GM04503 (cell line): Measurements from ENCODE around the gene GRK4.
A peak's percentile ranks its signal among the peaks of the same experiment; 100 is the strongest.
"Not testable (repeated sequence)": the region's sequence is repeated elsewhere in the genome, so short reads cannot be mapped to it uniquely, and the experiment has no call there.

Experiments used
- DNase-seq: peaks from one replicate; pipeline ENCODE4 v3.0.0-alpha.2; 2012; ENCODE audit warnings: low read depth

GRK4 gene

DNA sequence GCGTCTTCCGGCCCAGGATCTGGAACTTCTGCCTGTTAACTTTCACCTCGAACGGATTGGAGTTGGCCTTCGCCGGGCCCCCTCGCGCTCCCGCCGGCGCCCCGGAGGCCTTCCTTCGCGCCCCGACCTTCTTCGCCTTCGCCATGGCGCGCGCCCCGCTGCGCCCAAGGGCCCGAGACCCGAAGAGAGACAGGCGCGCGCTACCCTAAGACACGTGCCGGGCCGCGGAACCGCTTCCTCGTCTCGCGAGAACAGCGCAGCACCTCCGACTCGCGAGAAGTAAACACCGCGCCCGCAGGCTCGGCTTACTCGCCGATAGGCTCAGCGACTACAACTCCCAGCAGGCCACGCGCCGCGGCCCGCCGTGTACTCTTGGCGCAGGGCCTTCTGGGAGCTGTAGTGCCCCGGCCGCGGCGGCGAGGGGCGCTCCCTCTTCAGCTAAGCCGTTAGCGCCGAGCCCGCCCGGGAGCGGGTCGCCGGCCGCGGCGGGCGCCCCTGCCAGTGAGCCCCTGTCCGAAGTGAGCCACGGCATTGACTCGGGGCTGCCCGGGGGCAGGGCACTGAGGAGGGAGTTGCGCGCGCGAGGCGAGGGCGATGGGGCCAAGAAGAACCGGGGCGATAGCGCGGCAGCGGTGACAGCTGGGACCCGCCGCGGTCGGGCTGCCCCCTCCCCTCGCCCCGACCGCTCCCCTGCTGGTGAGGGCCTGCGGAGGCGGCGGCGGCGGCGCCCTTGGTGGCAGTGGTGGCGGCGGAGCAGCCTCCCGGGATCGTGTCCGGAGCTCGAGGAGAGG is at the start of gene GRK4, which contains the start of gene NOP14:
TSS of gene GRK4 (plus strand) at position 397 of the 791 bp plus-strand sequence. CDS start 500 bp downstream, outside the sequence.
TSS of gene NOP14 (minus strand) at position 232 of the 791 bp plus-strand sequence. CDS start at position 145, 87 bp downstream.
- DNase-seq: peak; percentile 84

DNA sequence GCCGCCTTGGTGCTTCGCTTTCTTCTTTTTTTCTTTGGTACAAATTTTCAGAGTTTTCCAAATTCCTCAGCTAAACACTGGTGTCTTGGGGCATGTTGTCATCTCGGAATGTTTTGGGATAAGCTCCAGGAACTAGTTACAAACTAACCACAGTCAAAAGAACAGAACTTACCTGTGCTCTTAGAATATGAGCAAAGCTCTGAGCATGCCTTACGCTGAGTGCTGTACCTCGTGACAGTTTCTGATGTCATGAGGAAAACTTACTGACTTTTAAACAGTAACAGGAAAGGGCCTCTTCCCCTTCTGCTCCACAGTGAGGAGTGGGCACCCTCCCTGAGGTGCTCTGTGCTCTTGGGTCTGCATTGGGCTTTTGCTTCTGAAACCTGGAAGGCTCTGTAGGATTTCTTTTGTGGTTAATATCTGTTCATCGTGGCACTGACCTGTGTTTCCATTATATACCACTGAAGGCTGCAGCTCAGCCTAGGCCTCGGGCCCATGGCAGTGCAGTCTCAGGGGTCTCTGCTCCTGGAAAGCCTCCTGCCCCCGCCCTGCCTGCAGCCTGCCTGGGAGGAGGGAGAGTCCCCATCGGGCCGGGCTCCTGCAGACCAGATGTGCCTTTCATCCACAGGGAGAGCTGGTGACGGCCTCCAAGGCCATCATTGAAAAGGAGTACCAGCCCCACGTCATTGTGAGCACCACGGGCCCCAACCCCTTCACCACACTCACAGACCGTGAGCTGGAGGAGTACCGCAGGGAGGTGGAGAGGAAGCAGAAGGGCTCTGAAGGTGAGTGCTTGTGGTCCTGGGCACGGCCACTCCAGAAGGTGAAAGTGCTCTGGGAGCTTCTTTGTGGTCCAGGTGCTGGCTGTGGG is 48.9 kb upstream of the GRK4 start:
- DNase-seq: no peak

DNA sequence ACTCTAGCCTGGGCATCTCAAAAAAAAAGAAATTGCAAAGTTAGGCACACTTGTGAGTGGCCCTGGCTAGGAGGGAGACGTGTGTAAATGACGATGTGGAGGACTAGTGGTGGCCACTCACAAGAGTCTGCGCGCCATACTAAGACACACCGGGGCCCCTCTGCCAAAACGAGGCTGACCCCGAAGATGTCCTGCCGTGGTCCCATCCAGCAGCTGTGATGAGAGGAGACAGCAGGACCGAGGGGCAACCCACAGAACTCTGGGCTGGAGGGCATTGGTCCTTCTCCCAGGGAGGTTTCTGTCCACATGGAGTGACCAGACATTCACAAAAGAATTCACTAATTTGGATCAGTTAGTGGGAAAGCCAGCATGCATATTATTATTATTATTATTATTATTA is 47.6 kb upstream of the GRK4 start:
- no peak for DNase-seq

DNA sequence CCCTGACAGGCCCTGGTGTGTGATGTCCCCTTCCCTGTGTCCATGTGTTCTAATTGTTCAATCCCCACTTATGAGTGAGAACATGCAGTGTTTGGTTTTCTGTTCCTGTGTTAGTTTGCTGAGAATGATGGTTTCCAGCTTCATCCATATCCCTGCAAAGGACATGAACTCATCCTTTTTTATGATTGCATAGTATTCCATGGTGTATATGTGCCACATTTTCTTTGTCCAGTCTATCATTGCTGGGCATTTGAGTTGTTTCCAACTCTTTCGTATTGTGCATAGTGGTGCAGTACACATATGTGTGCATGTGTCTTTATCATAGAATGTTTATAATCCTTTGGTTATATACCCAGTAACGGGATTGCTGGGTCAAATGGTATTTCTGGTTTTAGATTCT is 46.7 kb upstream of the GRK4 start:
- not testable (repeated sequence) for DNase-seq

DNA sequence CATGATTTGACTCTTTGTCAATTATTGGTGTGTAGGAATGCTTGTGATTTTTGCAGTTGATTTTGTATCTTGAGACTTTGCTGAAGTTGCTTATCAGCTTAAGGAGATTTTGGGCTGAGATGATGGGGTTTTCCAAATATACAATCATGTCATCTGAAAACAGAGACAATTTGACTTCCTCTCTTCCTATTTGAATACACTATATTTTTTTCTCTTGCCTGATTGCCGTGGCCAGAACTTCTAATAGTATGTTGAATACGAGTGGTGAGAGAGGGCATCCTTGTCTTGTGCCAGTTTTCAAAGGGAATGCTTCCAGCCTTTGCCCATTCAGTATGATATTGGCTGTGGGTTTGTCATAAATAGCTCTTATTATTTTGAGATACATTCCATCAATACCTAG is 45.1 kb upstream of the GRK4 start:
- not testable (repeated sequence) for DNase-seq

DNA sequence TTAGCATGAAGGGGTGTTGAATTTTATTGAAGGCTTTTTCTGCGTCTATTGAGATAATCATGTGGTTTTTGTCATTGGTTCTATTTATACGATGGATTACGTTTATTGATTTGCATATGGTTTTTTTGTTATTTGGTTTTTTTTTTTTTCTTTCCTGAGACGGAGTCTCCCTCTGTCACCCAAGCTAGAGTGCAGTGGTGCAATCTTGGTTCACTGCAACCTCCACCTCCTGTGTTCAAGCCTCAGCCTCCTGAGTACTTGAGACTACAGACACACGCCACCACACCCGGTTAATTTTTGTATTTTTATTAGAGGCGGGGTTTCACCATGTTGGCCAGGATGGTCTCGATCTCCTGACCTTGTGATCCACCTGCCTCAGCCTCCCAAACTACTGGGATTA is 44.7 kb upstream of the GRK4 start:
- not testable (repeated sequence) for DNase-seq

DNA sequence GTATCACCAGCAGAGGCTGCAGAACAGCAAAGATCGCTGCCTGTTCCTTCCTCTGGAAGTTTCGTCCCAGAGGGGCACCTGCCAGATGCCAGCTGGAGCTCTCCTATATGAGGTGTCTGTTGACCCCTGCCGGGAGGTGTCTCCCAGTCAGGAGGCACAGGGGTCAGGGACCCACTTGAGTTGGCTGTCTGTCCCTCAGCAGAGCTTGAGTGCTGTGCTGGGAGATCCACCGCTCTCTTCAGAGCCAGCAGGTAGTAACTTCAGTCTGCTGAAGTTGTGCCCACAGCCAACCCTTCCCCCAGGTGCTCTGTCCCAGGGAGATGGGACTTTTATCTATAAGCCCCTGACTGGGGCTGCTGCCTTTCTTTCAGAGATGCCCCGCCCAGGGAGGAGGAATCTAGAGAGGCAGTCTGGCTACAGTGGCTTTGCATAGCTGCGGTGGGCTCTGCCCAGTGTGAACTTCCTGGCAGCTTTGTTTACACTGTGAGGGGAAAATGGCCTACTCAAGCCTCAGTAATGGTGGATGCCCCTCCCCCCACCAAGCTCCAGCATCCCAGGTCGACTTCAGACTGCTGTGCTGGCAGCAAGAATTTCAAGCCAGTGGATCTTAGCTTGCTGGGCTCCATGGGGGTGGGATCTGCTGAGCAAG is 40.8 kb upstream of the GRK4 start:
- not testable (repeated sequence) for DNase-seq

DNA sequence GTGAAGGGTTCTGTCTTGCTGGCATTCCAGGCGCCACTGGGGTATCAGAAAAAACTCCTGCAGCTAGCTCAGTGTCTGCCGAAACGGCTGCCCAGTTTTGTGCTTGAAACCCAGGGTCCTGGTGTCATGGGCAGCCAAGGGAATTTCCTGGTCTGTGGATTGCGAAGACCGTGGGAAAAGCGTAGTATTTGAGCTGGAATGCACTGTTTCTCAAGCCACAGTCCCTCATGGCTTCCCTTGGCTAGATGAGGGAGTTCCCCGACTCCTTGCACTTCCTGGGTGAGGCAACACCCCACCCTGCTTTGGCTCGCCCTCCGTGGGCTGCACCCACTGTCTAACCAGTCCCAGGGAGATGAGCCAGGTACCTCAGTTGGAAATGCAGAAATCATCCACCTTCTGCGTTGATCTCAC is 40.2 kb upstream of the GRK4 start:
- no peak for DNase-seq

DNA sequence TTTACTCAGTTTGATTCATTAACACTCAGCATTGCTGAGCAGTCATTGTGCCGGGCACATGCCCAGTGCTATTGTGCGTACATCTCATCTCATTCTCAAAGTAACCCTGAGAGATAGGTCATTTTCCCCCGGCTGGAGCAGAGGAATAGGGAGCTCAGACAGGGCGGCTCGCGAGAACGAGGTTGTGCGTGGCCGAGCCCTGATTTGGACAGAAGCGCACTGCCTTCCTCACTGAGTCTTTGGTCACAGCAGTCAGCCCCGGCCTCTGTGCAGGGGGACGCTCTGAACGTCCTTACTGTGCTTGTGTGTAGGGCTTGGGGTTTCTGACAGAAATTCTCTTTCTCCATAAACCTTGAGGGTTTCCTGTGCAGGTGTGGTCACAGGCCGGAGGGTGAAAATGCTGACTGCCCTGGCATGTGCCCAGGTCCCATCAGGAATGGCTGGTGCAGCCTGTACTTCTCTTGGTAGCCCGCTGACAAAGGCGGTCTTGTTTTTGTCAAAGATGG is 39.6 kb upstream of the GRK4 start:
- DNase-seq: no peak

DNA sequence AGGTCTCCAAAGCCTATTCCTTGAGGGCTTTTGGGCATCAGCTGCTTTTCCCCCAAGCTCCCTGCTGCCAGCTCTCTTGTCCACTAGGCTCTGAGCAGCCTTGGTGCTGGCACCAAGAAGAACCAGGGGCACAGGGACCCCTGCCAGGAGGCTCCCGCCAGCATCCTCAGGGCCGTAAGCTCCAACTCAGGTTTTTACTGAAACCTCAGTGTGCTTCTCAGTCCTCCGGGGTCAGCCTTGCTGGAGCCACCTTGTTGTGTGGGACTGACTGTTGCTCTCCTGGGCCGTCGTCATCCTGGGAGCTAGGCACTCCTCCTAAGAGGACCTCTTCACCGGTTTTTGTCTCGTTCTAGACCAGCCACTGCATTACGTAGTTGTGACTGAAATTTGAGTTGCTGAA is 39.1 kb upstream of the GRK4 start:
- DNase-seq: no peak

DNA sequence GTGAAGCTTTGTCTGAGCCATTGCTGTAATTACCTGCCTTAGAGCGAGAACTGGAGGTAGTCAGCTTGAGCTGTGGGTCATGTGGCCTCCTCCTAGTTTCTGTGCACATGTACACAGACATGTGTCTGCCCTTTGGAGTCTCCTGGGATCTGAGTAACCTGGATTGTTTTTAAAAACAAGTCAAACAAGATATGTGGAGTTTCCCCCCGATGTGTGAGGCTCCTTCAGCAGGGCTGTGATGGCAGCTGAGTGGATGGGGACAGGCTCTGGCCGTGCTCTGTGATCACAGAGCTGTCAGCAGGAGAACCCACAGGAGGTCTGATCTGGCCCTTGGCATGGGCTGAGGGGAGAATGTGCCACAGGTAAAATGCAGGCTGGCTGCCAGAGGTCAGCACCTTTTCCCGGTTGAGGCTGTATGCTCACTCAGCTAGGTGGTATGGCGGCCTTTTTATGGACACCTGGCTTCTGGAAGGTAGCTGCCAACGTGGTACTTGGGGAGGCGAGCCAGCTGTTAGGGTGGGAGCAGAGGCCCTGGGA is 38.5 kb upstream of the GRK4 start:
- DNase-seq: no peak

DNA sequence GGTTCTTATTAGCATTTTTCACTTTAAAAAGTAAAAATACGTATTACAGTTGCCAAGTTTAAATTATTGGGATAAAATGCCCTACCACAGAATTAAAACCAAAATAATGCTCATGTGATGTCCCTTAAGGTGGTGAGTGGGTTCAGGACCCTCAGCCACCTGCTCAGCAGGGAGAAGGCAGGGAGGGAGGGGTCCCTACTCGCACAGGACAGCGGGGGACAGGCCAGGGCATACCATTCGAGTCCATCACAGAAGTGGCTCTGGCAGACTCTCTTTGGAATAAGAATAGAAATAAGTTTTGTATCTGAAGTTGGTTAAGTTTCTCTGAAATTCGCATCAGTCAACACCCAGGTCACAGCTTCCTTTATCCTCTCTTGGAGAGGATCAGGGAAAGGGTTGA is 37.9 kb upstream of the GRK4 start:
- DNase-seq: no peak

DNA sequence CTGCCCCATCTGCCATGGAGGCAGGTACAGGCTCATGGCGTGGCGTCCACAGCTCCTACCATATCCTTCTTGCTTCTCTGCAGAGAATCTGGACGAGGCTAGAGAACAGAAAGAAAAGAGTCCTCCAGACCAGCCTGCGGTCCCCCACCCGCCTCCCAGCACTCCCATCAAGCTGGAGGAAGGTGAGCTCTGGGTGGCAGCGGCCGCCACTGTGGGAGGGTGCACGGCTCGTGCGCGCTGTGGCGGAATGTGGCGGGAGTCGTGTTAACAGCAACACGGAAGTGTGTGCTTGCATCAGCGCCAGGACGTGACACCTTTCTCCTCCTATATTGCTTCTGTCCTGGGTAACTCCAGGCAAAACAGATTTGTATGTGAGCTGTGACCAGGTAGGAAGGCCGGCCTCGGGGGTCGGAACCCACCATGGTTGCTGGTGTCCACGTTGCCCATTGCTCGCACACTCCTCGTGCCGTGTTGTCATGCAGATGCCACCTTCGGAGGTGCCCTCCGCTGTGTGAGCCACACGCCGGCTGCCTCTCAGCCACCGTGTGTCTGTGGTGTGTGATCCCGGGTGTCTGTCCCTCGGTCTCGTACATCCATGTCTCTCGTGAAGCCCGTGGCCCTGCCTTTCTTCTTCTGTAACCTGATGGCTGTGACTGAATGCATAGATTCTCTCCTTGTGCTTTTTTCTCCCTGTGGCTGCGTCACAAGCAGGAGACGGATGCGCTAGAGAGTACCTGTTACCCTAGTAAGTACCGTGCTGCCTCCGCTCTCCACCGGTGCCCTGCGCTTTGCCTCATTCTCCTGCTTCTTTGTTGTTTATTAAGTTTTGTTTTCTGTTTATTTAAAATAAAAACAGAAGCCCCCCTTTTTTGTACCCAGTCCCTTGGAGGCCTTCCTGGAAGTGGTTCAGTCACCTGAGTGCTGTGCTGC is 37.2 kb upstream of the GRK4 start:
- DNase-seq: no peak

DNA sequence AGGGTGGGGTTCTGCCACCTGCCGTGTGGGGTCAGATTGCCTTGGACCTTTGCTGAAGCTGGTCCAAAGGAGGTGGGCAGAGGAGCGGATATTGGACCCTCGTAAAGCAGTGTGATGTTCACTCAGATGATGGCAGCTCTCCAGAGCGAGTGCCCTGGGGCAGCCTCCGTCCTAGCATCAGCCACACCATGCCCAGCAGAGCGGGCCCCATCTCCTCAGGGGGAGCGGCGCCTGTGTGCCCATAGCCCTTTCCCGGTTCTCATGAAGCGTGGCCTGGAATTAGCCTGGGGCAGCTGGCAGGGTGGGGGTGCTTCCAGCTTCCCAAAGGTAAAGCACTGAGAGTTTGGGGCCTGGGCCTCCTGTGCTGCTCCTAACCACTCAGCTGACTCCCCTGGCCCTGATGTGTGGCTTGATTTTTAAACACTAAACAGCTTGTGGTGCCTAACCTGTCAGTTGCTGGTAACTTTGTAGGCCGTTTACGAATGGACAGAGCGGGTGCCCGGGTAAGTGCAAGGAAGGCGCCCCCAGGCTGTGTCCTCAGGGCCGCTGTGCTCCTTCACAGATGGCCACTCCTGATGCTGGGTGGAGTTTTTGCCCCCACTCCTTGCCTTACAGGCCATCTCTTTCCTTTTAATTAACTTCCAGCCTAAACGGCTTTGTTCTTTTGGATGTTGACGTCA is 36.2 kb upstream of the GRK4 start:
- DNase-seq: no peak

DNA sequence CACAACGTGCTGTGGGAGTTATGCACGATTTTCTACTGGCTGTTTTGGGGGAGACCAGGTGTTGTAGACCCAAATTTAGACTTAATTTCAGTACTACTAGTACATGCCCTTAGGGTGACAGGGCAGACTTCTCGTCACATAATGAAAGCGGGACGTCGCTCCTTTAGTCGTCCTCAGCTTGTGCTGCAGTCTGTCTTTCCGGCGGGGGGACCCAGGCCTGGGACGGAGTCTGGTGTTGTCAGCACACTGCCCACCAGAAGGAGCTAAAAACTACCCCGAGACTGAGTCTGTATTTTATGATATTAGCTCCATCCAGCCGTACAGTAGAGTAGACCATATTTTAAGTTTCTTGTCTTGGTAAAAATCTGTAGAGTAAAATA is 35.7 kb upstream of the GRK4 start:
- no peak for DNase-seq

DNA sequence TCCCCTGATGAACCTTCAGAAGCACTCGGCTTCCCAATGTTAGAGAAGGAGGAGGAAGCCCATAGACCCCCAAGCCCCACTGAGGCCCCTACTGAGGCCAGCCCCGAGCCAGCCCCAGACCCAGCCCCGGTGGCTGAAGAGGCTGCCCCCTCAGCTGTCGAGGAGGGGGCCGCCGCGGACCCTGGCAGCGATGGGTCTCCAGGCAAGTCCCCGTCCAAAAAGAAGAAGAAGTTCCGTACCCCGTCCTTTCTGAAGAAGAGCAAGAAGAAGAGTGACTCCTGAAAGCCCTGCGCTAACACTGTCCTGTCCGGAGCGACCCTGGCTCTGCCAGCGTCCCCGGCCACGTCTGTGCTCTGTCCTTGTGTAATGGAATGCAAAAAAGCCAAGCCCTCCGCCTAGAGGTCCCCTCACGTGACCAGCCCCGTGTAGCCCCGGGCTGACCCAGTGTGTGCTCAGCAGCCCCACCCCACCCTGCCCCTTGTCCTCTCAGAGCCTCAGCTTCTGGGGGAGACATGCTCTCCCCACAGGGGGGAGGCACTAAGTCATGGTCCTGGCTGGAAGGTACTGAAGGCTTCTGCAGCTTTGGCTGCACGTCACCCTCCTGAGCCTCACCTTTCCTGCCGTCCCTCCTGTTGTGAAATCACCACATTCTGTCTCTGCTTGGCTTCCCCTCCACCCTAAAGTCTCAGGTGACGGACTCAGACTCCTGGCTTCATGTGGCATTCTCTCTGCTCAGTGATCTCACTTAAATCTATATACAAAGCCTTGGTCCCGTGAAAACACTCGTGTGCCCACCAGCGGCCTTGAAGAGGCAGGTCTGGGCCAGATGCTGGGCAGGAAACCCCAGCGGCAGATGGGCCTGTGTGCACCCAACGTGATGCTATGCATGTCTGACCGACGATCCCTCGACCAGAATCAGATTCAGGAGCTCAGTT is 34.9 kb upstream of the GRK4 start:
- DNase-seq: no peak

DNA sequence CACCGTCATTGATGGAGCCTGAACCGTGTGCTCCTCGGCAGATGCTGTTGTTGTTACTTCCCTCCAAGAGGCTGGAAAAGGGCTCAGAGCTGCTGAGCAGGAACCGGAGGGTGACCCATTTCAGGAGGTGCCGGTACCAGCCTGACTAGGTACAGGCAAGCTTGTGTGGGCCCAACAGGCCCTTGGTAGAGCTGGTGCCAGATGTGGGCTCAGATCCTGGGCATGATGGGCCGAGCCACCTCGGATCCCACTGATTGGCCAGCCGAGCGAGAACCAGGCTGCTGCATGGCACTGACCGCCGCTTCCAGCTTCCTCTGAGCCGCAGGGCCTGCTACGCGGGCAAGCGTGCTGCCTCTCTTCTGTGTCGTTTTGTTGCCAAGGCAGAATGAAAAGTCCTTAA is 33.9 kb upstream of the GRK4 start:
- no peak for DNase-seq

DNA sequence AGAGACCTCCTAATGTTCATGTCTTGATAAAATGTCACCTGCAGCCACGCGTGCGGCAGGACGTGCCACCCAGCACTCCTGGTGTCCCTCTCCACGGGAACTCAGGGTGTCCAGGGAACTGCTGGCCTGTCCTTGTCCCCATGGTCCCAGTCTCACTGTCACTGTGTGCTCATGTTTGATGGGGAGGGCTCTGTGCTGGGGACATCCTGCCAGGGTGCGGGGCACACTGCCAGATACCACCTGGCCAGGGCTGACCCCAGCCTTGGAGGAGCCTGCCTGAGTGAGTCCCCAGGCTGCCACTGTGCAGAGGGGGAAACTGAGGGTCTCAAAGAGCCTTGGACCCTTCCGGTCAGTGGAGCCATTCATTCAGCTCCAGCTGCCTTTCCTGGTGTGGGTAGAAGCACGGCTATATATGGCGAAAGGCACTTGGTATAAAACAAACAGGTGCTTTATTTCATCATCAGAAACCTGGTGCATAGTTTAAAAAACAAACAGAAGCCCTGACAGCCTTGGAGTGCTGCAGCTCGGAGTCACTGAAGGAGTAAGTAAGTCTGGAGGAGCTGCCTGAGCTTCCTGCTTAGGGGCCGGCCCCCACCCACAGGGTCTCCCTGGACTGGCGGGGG is 33.1 kb upstream of the GRK4 start:
- no peak for DNase-seq
